ENCODE data around the gene PLXDC1. TPM values are rescaled to one million over a fixed set of nuclear protein-coding genes. Genes with fewer than 3 reads are reported as not detected.

Gene PLXDC1
- total RNA-seq, 1 donor from 2014 or later: 2.5 TPM

DNA sequence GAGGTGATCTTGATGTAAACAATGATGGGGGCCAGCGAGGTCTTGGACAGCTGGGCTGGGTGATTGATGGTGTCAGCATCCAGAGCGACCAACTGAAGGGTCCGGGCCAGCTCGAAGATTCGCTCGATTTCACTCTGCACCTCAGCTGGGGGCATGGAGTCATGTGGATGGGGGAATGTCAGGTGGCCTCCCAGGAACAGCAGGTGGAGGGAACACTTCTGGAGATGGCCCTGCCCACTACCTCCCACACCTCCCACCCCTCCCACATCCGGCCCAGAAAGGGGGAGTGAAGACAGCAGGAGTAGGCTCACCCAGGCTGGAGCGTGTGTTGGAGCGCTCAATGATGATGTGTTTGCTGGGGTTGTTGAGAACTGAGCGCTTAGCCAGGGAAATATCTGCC, 32.3 kb upstream of the PLXDC1 start:
- H4K20me1 ChIP-seq (ENCODE audit: low read depth): no peaks in the 10 kb centered on the region
- H3K9ac ChIP-seq: no peak overlapping the region
- H3K27me3 ChIP-seq: no peaks in the 10 kb centered on the region
- H3K27ac ChIP-seq: no peak overlapping the region
- DNase-seq (ENCODE audit: low spot score): no peak
- H2AFZ ChIP-seq (replicated peaks): no peak overlapping the region
- H3K9me3 ChIP-seq (ENCODE audit: low read depth): no peaks in the 10 kb centered on the region
- H3K79me2 ChIP-seq (ENCODE audit: low read depth): no peaks in the 10 kb centered on the region
- peaks cover 13% of the 10 kb centered on the region for H3K36me3 Mint-ChIP-seq
- no peak for TF ChIP-seq EZH2 (IDR thresholded peaks at IDR 0.05)
- no peak for TF ChIP-seq CTCF (IDR thresholded peaks at IDR 0.05)
- TF ChIP-seq EZH2phosphoT487 (IDR thresholded peaks at IDR 0.05): no peak
- no peak overlapping the region for H3K4me2 ChIP-seq
- no peaks in the 10 kb centered on the region for H3K4me1 Mint-ChIP-seq
- no peaks in the 10 kb centered on the region for H3K27me3 Mint-ChIP-seq (ENCODE audit: insufficient read depth, low read depth)
- H3K36me3 ChIP-seq: no peaks in the 10 kb centered on the region
- H3K4me1 ChIP-seq: no peaks in the 10 kb centered on the region
- no peak overlapping the region for H3K4me3 Mint-ChIP-seq
- H3K27ac Mint-ChIP-seq: no peak overlapping the region
- peaks cover 2% of the 10 kb centered on the region for H3F3A ChIP-seq (ENCODE audit: low read depth)
- no peak overlapping the region for H3K4me3 ChIP-seq
- H3K9me3 Mint-ChIP-seq: no peaks in the 10 kb centered on the region

DNA sequence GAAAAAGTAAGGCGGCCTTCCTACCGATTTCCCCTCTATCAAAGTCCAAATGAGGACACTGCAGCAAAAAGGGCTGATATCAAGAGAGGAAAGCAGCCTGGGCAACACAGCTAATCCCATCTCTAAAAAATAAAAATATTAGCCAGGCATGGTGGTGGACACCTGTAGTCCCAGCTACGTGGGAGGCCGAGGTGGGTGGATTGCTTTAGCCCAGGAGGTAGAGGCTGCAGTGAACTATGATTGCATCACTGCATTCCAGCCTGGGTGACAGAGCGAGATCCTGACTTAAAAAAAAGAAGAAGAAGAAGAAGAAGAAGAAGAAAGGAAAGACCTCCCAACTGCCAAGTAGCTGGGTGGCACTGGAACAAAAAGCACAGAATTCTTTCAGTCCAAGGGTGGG, 31.6 kb upstream of the PLXDC1 start:
- H3K4me1 ChIP-seq: no peaks in the 10 kb centered on the region
- no peaks in the 10 kb centered on the region for H3K36me3 ChIP-seq
- no peak overlapping the region for H3K4me3 ChIP-seq
- no peaks in the 10 kb centered on the region for H3K9me3 Mint-ChIP-seq
- H3K27ac Mint-ChIP-seq: no peak overlapping the region
- H3K9ac ChIP-seq: no peak overlapping the region
- TF ChIP-seq EZH2phosphoT487 (IDR thresholded peaks at IDR 0.05) (no peak), CTCF (IDR thresholded peaks at IDR 0.05) (no peak), EZH2 (IDR thresholded peaks at IDR 0.05) (no peak)
- H3K36me3 Mint-ChIP-seq: peaks cover 16% of the 10 kb centered on the region
- no peak overlapping the region for H3K4me2 ChIP-seq
- no peaks in the 10 kb centered on the region for H3K4me1 Mint-ChIP-seq
- no peaks in the 10 kb centered on the region for H3K9me3 ChIP-seq (ENCODE audit: low read depth)
- H3K27me3 ChIP-seq: no peaks in the 10 kb centered on the region
- H3F3A ChIP-seq (ENCODE audit: low read depth): peaks cover 5% of the 10 kb centered on the region
- H3K27me3 Mint-ChIP-seq (ENCODE audit: insufficient read depth, low read depth): no peaks in the 10 kb centered on the region
- no peak overlapping the region for H2AFZ ChIP-seq (replicated peaks)
- H3K4me3 Mint-ChIP-seq: no peak overlapping the region
- H3K27ac ChIP-seq: no peak overlapping the region
- H3K79me2 ChIP-seq (ENCODE audit: low read depth): no peaks in the 10 kb centered on the region
- no peaks in the 10 kb centered on the region for H4K20me1 ChIP-seq (ENCODE audit: low read depth)
- no peak for DNase-seq (ENCODE audit: low spot score)

GRCh38 chr17:39181303-39181702, 29.9 kb upstream of the PLXDC1 start:
- no peak overlapping the region for H3K4me2 ChIP-seq
- Mint-ChIP-seq H3K27me3 (ENCODE audit: insufficient read depth, low read depth) (no peaks in the 10 kb centered on the region), H3K4me1 (no peaks in the 10 kb centered on the region), H3K4me3 (no peak overlapping the region), H3K9me3 (no peaks in the 10 kb centered on the region), H3K36me3 (peaks cover 24% of the 10 kb centered on the region), H3K27ac (no peak overlapping the region)
- no peaks in the 10 kb centered on the region for H4K20me1 ChIP-seq (ENCODE audit: low read depth)
- no peak for TF ChIP-seq CTCF (IDR thresholded peaks at IDR 0.05)
- TF ChIP-seq EZH2 (IDR thresholded peaks at IDR 0.05): no peak
- TF ChIP-seq EZH2phosphoT487 (IDR thresholded peaks at IDR 0.05): no peak
- no peak overlapping the region for H3K4me3 ChIP-seq
- DNase-seq (ENCODE audit: low spot score): no peak
- no peaks in the 10 kb centered on the region for H3K9me3 ChIP-seq (ENCODE audit: low read depth)
- H3K27ac ChIP-seq: no peak overlapping the region
- no peaks in the 10 kb centered on the region for H3K27me3 ChIP-seq
- no peaks in the 10 kb centered on the region for H3K4me1 ChIP-seq
- peaks cover 5% of the 10 kb centered on the region for H3F3A ChIP-seq (ENCODE audit: low read depth)
- no peaks in the 10 kb centered on the region for H3K79me2 ChIP-seq (ENCODE audit: low read depth)
- no peak overlapping the region for H3K9ac ChIP-seq
- no peak overlapping the region for H2AFZ ChIP-seq (replicated peaks)
- H3K36me3 ChIP-seq: no peaks in the 10 kb centered on the region

Measured in neural progenitor cell (in vitro differentiated cells).